Effector memory CD4-positive, alpha-beta T cell (primary cell): ENCODE results near the gene SERPIND1.

Experiments
- DNase-seq, 3 donors: peaks; one replicate each; pipeline ENCODE4 v3.0.0-alpha.2; 2020
- H3K27ac ChIP-seq: 2 replicates; pipeline ENCODE4 v1.7.0; 2013; ENCODE audit warnings: mild to moderate bottlenecking, low read length, moderate library complexity; ENCODE audit not compliant: insufficient read depth, poor library complexity, severe bottlenecking
- H3K27me3 ChIP-seq: replicated peaks from 2 replicates; pipeline ENCODE4 v1.7.0; 2013; ENCODE audit warnings: mild to moderate bottlenecking, low read length; ENCODE audit not compliant: insufficient read depth, control insufficient read depth, poor library complexity, severe bottlenecking
- H3K36me3 ChIP-seq: 2 replicates; pipeline ENCODE4 v1.7.0; 2013; ENCODE audit warnings: mild to moderate bottlenecking, low read length, moderate library complexity; ENCODE audit not compliant: control insufficient read depth, insufficient read depth
- H3K4me1 ChIP-seq: 2 replicates; pipeline ENCODE4 v1.7.0; 2013; ENCODE audit warnings: low read length, mild to moderate bottlenecking; ENCODE audit not compliant: control insufficient read depth, insufficient read depth, poor library complexity, severe bottlenecking
- H3K4me3 ChIP-seq: 2 replicates; pipeline ENCODE4 v1.7.0; 2013; ENCODE audit warnings: low read length, low read depth, mild to moderate bottlenecking; ENCODE audit not compliant: insufficient read depth, poor library complexity, severe bottlenecking
- H3K9me3 ChIP-seq: 2 replicates; pipeline ENCODE4 v1.7.0; 2013; ENCODE audit warnings: mild to moderate bottlenecking, low read length, moderate library complexity; ENCODE audit not compliant: control insufficient read depth

Gene SERPIND1

GRCh38 chr22:20738394-20739089 is 35.4 kb upstream of the SERPIND1 start:
- H3K27ac ChIP-seq, result no peak overlapping the region
- no peak for DNase-seq
- no peaks in the 10 kb centered on the region for H3K4me1 ChIP-seq
- no peak overlapping the region for H3K4me3 ChIP-seq
- peaks cover 24% of the 10 kb centered on the region for H3K36me3 ChIP-seq
- no peaks in the 10 kb centered on the region for H3K9me3 ChIP-seq
- no peaks in the 10 kb centered on the region for H3K27me3 ChIP-seq

DNA sequence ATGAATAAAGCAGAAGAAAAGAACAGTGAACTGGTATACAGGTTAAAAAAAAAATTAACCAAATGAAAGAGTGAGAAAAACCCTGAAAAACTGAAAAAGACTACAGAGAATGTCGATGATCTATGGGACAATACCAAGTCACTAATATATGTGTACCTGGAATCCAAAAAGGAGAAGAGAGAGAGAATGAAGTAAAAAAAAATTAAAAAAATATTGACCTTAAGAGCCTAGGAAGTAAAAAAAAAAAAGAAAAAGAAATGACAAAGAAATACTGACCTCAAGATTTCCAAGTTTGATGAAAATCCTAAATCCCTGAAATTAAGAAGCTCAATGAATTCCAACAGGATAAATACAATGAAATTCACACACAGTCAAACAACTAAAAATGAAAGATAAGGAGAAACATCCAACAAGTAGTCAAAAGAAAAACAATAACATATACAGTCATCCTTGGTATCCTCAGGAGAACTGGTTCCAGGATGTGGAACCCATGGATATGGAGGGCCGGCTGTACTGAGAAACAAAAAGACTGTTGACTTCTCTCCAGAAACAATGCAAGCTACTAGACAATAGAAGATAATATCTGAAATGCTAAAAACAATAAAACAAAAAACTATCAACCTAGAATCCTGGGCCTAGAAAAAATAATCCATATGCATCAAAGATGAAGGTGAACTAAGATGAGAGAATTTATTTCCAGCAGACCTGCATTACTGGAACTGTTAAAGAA is 33.5 kb upstream of the SERPIND1 start:
- H3K4me1 ChIP-seq, result no peaks in the 10 kb centered on the region
- H3K27ac ChIP-seq, result no peak overlapping the region
- DNase-seq, result no peak
- no peaks in the 10 kb centered on the region for H3K27me3 ChIP-seq
- no peaks in the 10 kb centered on the region for H3K9me3 ChIP-seq
- H3K4me3 ChIP-seq, result no peak overlapping the region
- peaks cover 34% of the 10 kb centered on the region for H3K36me3 ChIP-seq

DNA sequence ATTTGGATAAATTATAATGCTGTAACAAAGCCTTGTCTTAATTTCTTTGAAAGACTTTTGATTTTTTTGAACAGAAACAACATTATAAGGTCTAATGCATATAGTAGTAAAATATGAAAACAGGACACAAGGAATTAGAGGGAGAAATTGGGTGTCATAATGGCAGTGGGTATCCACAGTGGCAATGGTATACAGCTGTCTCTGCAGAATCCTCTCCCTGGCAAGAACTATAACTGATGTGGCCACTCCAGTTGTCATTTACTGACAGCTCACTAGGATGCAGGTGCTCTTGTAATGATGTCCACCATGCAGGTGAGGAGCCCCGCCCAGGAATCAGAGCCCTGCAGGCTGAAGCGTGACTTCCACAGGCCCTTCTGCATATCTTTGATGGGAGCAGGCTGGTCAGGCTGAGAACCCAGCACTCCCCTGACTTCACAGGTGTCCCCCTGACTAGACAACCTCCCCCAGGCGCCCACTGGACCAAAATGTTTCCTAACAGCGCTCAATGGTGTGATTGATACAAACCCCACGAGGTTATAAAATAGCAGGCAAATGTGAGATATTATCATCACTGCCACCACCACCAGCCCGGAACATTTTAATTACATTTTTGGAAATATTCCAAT is 32.8 kb upstream of the SERPIND1 start:
- Histone ChIP-seq H3K36me3 (peaks cover 37% of the 10 kb centered on the region), H3K4me1 (no peaks in the 10 kb centered on the region), H3K27me3 (no peaks in the 10 kb centered on the region), H3K4me3 (no peak overlapping the region), H3K9me3 (no peaks in the 10 kb centered on the region), H3K27ac (no peak overlapping the region)
- no peak for DNase-seq

- no peaks in the 10 kb centered on the region for H3K27me3 ChIP-seq
- H3K36me3 ChIP-seq, result peaks cover 43% of the 10 kb centered on the region
- no peak overlapping the region for H3K27ac ChIP-seq
- peak in 1 of 3 donors; percentile 15 for DNase-seq
- H3K4me3 ChIP-seq, result no peak overlapping the region
- no peaks in the 10 kb centered on the region for H3K9me3 ChIP-seq
- H3K4me1 ChIP-seq, result no peaks in the 10 kb centered on the region
Observed at GRCh38 chr22:20741634-20742581, 32.0 kb upstream of the SERPIND1 start.

- Histone ChIP-seq H3K27ac (no peak overlapping the region), H3K36me3 (peaks cover 51% of the 10 kb centered on the region), H3K4me3 (no peak overlapping the region), H3K9me3 (no peaks in the 10 kb centered on the region), H3K4me1 (no peaks in the 10 kb centered on the region), H3K27me3 (no peaks in the 10 kb centered on the region)
- no peak for DNase-seq
Observed at GRCh38 chr22:20742764-20743163, 31.1 kb upstream of the SERPIND1 start.

GRCh38 chr22:20744456-20744855 is 29.5 kb upstream of the SERPIND1 start:
- Histone ChIP-seq H3K27ac (no peak overlapping the region), H3K36me3 (peaks cover 55% of the 10 kb centered on the region), H3K4me1 (no peaks in the 10 kb centered on the region), H3K27me3 (no peaks in the 10 kb centered on the region), H3K4me3 (no peak overlapping the region), H3K9me3 (no peaks in the 10 kb centered on the region)
- no peak for DNase-seq

DNA sequence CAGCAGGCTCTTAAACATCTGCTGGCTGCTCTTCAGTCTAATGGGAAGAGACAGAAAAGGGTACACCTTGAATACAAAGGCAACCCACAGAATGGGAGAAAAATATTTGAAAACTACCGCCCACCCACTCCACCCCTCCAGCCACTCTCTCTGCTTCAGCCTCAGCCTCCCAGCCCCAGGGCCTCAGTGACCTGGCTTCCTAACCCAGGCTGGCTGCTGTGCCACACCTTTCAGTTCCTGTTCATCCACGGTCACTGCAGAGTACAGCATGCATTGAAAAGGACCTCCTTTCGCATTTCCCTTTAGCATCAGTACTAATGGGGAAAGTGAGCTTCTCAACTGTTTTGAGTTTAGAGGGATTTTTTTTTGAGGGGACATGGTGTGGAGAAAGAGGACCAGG is 28.8 kb upstream of the SERPIND1 start:
- no peaks in the 10 kb centered on the region for H3K4me1 ChIP-seq
- peaks cover 62% of the 10 kb centered on the region for H3K36me3 ChIP-seq
- no peak overlapping the region for H3K4me3 ChIP-seq
- H3K9me3 ChIP-seq, result no peaks in the 10 kb centered on the region
- no peak overlapping the region for H3K27ac ChIP-seq
- no peak for DNase-seq
- H3K27me3 ChIP-seq, result no peaks in the 10 kb centered on the region

GRCh38 chr22:20746431-20747189 is 27.3 kb upstream of the SERPIND1 start:
- H3K27me3 ChIP-seq, result no peaks in the 10 kb centered on the region
- no peaks in the 10 kb centered on the region for H3K4me1 ChIP-seq
- no peak overlapping the region for H3K27ac ChIP-seq
- no peak overlapping the region for H3K4me3 ChIP-seq
- no peaks in the 10 kb centered on the region for H3K9me3 ChIP-seq
- no peak for DNase-seq
- H3K36me3 ChIP-seq, result peaks cover 77% of the 10 kb centered on the region

GRCh38 chr22:20747223-20747622 is 26.7 kb upstream of the SERPIND1 start:
- Histone ChIP-seq H3K27ac (no peak overlapping the region), H3K4me1 (no peaks in the 10 kb centered on the region), H3K36me3 (peaks cover 77% of the 10 kb centered on the region), H3K27me3 (no peaks in the 10 kb centered on the region), H3K4me3 (no peak overlapping the region), H3K9me3 (no peaks in the 10 kb centered on the region)
- DNase-seq, result no peak
